Spleen (tissue), 11 donors: Measurements from ENCODE around the gene NLGN1. TPM values are rescaled to one million over a fixed set of nuclear protein-coding genes. Genes with fewer than 3 reads are reported as not detected.

Experiments used
- DNase-seq: peaks from one replicate; pipeline ENCODE4 v3.0.0-alpha.2; 2020
- H3K27ac ChIP-seq, 8 donors: fragments of 200-600 bp; sonication (generic) in 7 of 8; 1 replicate in 4 of 8; 2 replicates in 4 of 8; pipeline versions ENCODE4 v1.5.0 to v1.8.0; 2016 to 2021; ENCODE audit warnings: inconsistent platforms in 4 of 8, mild to moderate bottlenecking in 4 of 8, moderate library complexity in 1 of 8
- H3K27me3 ChIP-seq, 7 donors: fragments of 200-600 bp; sonication (generic) in 6 of 7; replicated peaks in 1 of 7; 1 replicate in 4 of 7; 2 replicates in 3 of 7; pipeline versions ENCODE4 v1.5.0 to v1.8.0; 2016 to 2021; ENCODE audit warnings: inconsistent platforms in 3 of 7, mild to moderate bottlenecking in 1 of 7
- H3K36me3 ChIP-seq, 6 donors: fragments of 200-600 bp; sonication (generic) in 5 of 6; 1 replicate in 4 of 6; 2 replicates in 2 of 6; pipeline versions ENCODE4 v1.5.0 to v1.8.0; 2016 to 2021; ENCODE audit warnings: inconsistent platforms in 2 of 6
- H3K4me1 ChIP-seq, 6 donors: fragments of 200-600 bp; sonication (generic) in 5 of 6; 1 replicate in 3 of 6; 2 replicates in 3 of 6; pipeline versions ENCODE4 v1.5.0 to v1.8.0; 2016 to 2021; ENCODE audit warnings: inconsistent platforms in 3 of 6
- H3K4me3 ChIP-seq, 8 donors: fragments of 200-600 bp; sonication (generic) in 7 of 8; 1 replicate in 4 of 8; 2 replicates in 4 of 8; pipeline versions ENCODE4 v1.5.0 to v1.8.0; 2016 to 2021; ENCODE audit warnings: inconsistent platforms in 4 of 8, mild to moderate bottlenecking in 4 of 8, moderate library complexity in 2 of 8
- H3K9me3 ChIP-seq, 8 donors: fragments of 200-600 bp; sonication (generic) in 7 of 8; 1 replicate in 4 of 8; 2 replicates in 4 of 8; pipeline versions ENCODE4 v1.5.0 to v1.8.0; 2016 to 2021; ENCODE audit warnings: inconsistent platforms in 4 of 8
- POLR2A ChIP-seq, 3 donors: fragments of 450-650 bp; IDR thresholded peaks; one replicate each; pipeline ENCODE4 v1.5.1; 2017; ENCODE audit warnings: antibody characterized with exemption in 3 of 3, mild to moderate bottlenecking in 1 of 3
- POLR2AphosphoS5 ChIP-seq, 3 donors: sonication (generic); formaldehyde crosslinking; IDR thresholded peaks; one replicate each; pipeline ENCODE4 v1.5.1; 2017; ENCODE audit warnings: antibody characterized with exemption in 3 of 3
- WGBS, 5 donors: extraction: QIAGEN DNeasy Blood & Tissue Kit in 3 of 5; methylation state at CpG; one replicate each; pipeline versions ENCODE4 v1.1.5 to v1.1.7; 2013 to 2018; 5-methylcytosine and 5-hydroxymethylcytosine counted together
- intact Hi-C: fragments of 100-400 bp; cut with DNase I; formaldehyde crosslinking; loops from one replicate; pipeline ENCODE4 v1.15.0; 2023; ENCODE audit warnings: low total_unique reads
- polyA plus RNA-seq, 3 donors: library from polyadenylated mRNA; stranded (reverse); fragments of 200-250 nt; gene quantifications; one replicate each; pipeline ENCODE4 v1.2.1, GENCODE V29; 2013
- total RNA-seq, 7 donors: library from RNA; depleted of rRNA in 3 of 7; stranded (reverse); fragments of >200 nt in 3 of 7; fragmentation: NEBNext Ultra II Directional in 4 of 7; extraction: Animal tissue kit (Norgen Biotek cat#: 25700) in 4 of 7; gene quantifications; one replicate each; pipeline versions ENCODE4 v1.1.0 to v1.2.1, GENCODE V29; 2016 to 2021
- TF ChIP-seq, protein P1 (sequence below), 11 experiments: fragments of 200-600 bp in 7 of 11; fragments of 450-650 bp in 4 of 11; sonication (generic) in 4 of 11; IDR thresholded peaks in 8 of 11; conservative IDR thresholded peaks in 3 of 11; 1 replicate in 7 of 11; 2 replicates in 4 of 11; pipeline versions ENCODE4 v1.4.0 to v1.8.0; 2016 to 2021; ENCODE audit warnings: antibody characterized with exemption in 11 of 11, inconsistent platforms in 4 of 11, mild to moderate bottlenecking in 1 of 11
- donor health status: healthy with polysubstance abuse.
- donor health status: DM: no; HTN: no; CAD: no; lungs with moderate emphysema.
- donor health status: DM: no; HTN: no; CAD: no.
- donor health status: Bipolar disorder and iron deficiency.
- donor health status: healthy.
- donor health status: DM: no; HTN: no; CAD: no.
- donor health status: DM: yes; HTN: yes; CAD: no.

The NLGN1 gene
- total and polyA plus RNA-seq, 10 donors = 0.03 to 0.13 (median 0.03) TPM; not detected in 7

DNA sequence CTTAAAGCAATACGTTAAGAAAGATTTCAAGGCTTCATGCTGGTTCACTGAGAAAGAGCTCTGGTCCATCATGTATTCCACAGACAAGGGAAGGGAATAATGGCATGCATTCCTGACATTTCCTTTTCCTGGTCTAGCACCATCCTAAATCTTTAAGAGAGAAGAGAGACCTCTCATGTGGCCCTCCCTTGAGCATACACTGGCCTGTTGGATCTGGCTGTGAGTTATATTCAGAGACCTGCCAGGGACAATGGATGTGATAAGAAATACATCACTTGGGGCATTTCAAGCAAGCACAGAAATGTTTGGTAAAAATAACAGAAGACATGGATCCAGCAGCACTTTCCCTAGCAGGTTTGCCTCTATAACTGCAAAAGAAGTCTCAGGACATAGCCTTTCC is 507.8 kb downstream of the NLGN1 start:
- Histone ChIP-seq H3K36me3 (no peaks in the 10 kb centered on the region), H3K27ac (no peak overlapping the region), H3K27me3 (no peaks in the 10 kb centered on the region), H3K4me3 (no peak overlapping the region), H3K4me1 (no peaks in the 10 kb centered on the region), H3K9me3 (no peaks in the 10 kb centered on the region)
- no peak for DNase-seq
- intact Hi-C loops = no loop called here
- 70 to 91% (median 75%) methylated on average over 1 of the region's 1 CpG for WGBS, 5 donors
- TF ChIP-seq, protein P1, sequence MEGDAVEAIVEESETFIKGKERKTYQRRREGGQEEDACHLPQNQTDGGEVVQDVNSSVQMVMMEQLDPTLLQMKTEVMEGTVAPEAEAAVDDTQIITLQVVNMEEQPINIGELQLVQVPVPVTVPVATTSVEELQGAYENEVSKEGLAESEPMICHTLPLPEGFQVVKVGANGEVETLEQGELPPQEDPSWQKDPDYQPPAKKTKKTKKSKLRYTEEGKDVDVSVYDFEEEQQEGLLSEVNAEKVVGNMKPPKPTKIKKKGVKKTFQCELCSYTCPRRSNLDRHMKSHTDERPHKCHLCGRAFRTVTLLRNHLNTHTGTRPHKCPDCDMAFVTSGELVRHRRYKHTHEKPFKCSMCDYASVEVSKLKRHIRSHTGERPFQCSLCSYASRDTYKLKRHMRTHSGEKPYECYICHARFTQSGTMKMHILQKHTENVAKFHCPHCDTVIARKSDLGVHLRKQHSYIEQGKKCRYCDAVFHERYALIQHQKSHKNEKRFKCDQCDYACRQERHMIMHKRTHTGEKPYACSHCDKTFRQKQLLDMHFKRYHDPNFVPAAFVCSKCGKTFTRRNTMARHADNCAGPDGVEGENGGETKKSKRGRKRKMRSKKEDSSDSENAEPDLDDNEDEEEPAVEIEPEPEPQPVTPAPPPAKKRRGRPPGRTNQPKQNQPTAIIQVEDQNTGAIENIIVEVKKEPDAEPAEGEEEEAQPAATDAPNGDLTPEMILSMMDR (IDR thresholded peaks at IDR 0.05 in 8 of 11, conservative IDR thresholded peaks at IDR 0.05 in 3 of 11) = no peak
- TF ChIP-seq POLR2A (IDR thresholded peaks at IDR 0.05) = no peak
- TF ChIP-seq POLR2AphosphoS5 (IDR thresholded peaks at IDR 0.05) = no peak

- Histone ChIP-seq H3K36me3 (no peaks in the 10 kb centered on the region), H3K4me3 (no peak overlapping the region)
Measured at GRCh38 chr3:173911446-173911845, 513.9 kb downstream of the NLGN1 start.

DNA sequence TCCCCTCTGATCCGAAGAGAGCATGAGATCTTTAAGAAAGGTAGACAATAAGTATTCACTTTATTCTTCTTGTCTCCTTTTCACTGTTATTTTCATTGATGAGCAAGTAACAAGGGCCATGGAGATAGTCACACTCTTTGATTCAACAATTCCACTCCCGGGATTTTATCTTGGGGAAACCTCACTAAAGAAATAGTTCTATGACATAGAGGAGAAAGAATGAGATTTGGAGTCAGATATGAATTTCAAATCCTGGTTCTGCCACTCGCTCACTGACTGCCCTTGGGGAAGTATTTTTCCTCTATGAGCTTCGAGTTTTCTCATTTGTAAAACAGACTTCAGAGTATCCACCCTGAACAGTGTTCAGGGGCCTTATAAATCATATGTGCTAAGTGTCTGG is 514.6 kb downstream of the NLGN1 start:
- Histone ChIP-seq H3K27me3 (no peaks in the 10 kb centered on the region), H3K36me3 (no peaks in the 10 kb centered on the region), H3K27ac (no peak overlapping the region), H3K4me1 (no peaks in the 10 kb centered on the region), H3K4me3 (no peak overlapping the region), H3K9me3 (no peaks in the 10 kb centered on the region)
- TF ChIP-seq POLR2A (IDR thresholded peaks at IDR 0.05) (no peak), POLR2AphosphoS5 (IDR thresholded peaks at IDR 0.05) (no peak)
- DNase-seq = no peak
- 69 to 79% (median 73%) methylated on average over 4 of the region's 4 CpGs for WGBS, 5 donors
- intact Hi-C loops = no loop called here

More at GRCh38 chr3:173911446-173911845, 513.9 kb downstream of the NLGN1 start:
- Histone ChIP-seq H3K27me3 (no peaks in the 10 kb centered on the region), H3K9me3 (no peaks in the 10 kb centered on the region), H3K4me1 (no peaks in the 10 kb centered on the region), H3K27ac (no peak overlapping the region)
- intact Hi-C loops = no loop called here
- no peak for DNase-seq
- 33 to 49% (median 37%) methylated on average over 3 of the region's 3 CpGs for WGBS, 5 donors
- TF ChIP-seq POLR2AphosphoS5 (IDR thresholded peaks at IDR 0.05) (no peak), POLR2A (IDR thresholded peaks at IDR 0.05) (no peak)
- TF ChIP-seq, protein P1 (IDR thresholded peaks at IDR 0.05 in 8 of 11, conservative IDR thresholded peaks at IDR 0.05 in 3 of 11) = no peak

DNA sequence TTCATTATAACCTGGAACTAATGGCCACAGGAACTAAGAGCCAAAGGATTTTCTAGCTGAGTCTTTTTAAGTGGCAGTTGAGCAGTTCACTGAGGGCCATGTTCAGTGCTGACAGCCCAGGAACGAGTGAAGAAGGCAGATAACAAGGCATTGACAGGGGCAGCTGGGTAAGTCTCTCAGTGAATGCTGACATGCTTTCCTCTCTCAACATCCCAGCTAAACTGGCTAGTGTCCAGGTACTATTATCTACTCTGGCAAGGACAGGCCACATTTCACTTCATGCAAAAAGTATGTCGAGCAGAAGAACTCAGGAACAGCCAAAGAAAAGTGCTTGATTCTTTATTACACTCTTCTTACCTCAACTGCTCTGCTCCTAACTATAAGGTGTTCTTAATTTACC is 515.9 kb downstream of the NLGN1 start:
- 9 to 32% (median 13%) methylated on average over 2 of the region's 2 CpGs for WGBS, 5 donors
- H3K9me3 ChIP-seq = no peaks in the 10 kb centered on the region

More for the DNA sequence above, 515.9 kb downstream of the NLGN1 start:
- intact Hi-C loops = no loop called here
- Histone ChIP-seq H3K27me3 (no peaks in the 10 kb centered on the region), H3K36me3 (no peaks in the 10 kb centered on the region), H3K27ac (no peak overlapping the region), H3K4me1 (no peaks in the 10 kb centered on the region), H3K4me3 (no peak overlapping the region)
- DNase-seq = no peak
- TF ChIP-seq, protein P1 (IDR thresholded peaks at IDR 0.05 in 8 of 11, conservative IDR thresholded peaks at IDR 0.05 in 3 of 11) = no peak
- TF ChIP-seq POLR2A (IDR thresholded peaks at IDR 0.05) (no peak), POLR2AphosphoS5 (IDR thresholded peaks at IDR 0.05) (no peak)
